Adrenal gland (tissue), 12 donors: Measurements from ENCODE around the gene RFC1. TPM values are rescaled to one million over a fixed set of nuclear protein-coding genes. Genes with fewer than 3 reads are reported as not detected.
"Not testable (repeated sequence)": the region's sequence is repeated elsewhere in the genome, so short reads cannot be mapped to it uniquely, and the experiment has no call there.

Source experiments
- DNase-seq, 7 donors: peaks; one replicate each; pipeline ENCODE4 v3.0.0-alpha.2; 2019 to 2020
- H3K27ac ChIP-seq, 5 donors: fragments of 200-600 bp; sonication (generic) in 4 of 5; 1 replicate in 3 of 5; 2 replicates in 2 of 5; pipeline versions ENCODE4 v1.5.1 to v1.8.0; 2016 to 2020; ENCODE audit warnings: mild to moderate bottlenecking in 1 of 5
- H3K27me3 ChIP-seq: fragments of 200-600 bp; 2 replicates; pipeline ENCODE4 v1.8.0; 2021
- H3K36me3 ChIP-seq, 2 donors: fragments of 200-600 bp; replicated peaks in 1 of 2; 1 replicate in 1 of 2; 2 replicates in 1 of 2; pipeline versions ENCODE4 v1.5.1 to v1.8.0; 2018 to 2022
- H3K4me1 ChIP-seq, 2 donors: fragments of 200-600 bp; replicated peaks in 1 of 2; 1 replicate in 1 of 2; 2 replicates in 1 of 2; pipeline versions ENCODE4 v1.5.1 to v1.8.0; 2018 to 2021
- H3K4me3 ChIP-seq, 4 donors: fragments of 200-600 bp; sonication (generic) in 3 of 4; one replicate each; pipeline ENCODE4 v1.5.1; 2016 to 2018
- H3K9me3 ChIP-seq, 3 donors: fragments of 200-600 bp; sonication (generic) in 1 of 3; replicated peaks in 1 of 3; 1 replicate in 2 of 3; 2 replicates in 1 of 3; pipeline versions ENCODE4 v1.5.1 to v1.8.0; 2016 to 2021
- POLR2A ChIP-seq, 2 donors: fragments of 450-650 bp; IDR thresholded peaks; one replicate each; pipeline ENCODE4 v1.6.1; 2017; ENCODE audit warnings: antibody characterized with exemption in 2 of 2, mild to moderate bottlenecking in 2 of 2, moderate library complexity in 1 of 2
- WGBS, 4 donors: extraction: QIAGEN DNeasy Blood & Tissue Kit in 2 of 4; methylation state at CpG; one replicate each; pipeline versions ENCODE4 v1.1.5 to v1.1.7; 2013 to 2017; 5-methylcytosine and 5-hydroxymethylcytosine counted together
- intact Hi-C, 2 donors: fragments of 100-400 bp; cut with DNase I; formaldehyde crosslinking; loops; one replicate each; pipeline versions ENCODE4 v1.14.1 to v1.15.0; 2022 to 2023
- polyA plus RNA-seq, 3 donors: library from polyadenylated mRNA; stranded (reverse); fragments of 200-250 nt in 2 of 3; fragments of 350-450 nt in 1 of 3; fragmentation: Illumina TruSeq in 1 of 3; extraction: RNeasy Lipid Tissue Mini Kit (QIAGEN cat#74804) in 1 of 3; gene quantifications; one replicate each; pipeline ENCODE4 v1.2.3, GENCODE V29; 2013 to 2014
- total RNA-seq, 9 donors: library from RNA; depleted of rRNA in 4 of 9; stranded (reverse); fragments of >200 nt in 4 of 9; fragments of 120-200 nt in 1 of 9; fragmentation: NEBNext Ultra II Directional in 1 of 9; extraction: Animal tissue kit (Norgen Biotek cat#: 25700) in 1 of 9; gene quantifications; one replicate each; pipeline versions ENCODE4 v1.1.0 to v1.2.4, GENCODE V29; 2013 to 2023
- TF ChIP-seq, protein P1 (sequence below), 6 experiments: fragments of 450-650 bp in 4 of 6; fragments of 200-600 bp in 2 of 6; sonication (generic) in 1 of 6; IDR thresholded peaks; 1 replicate in 5 of 6; 2 replicates in 1 of 6; pipeline versions ENCODE4 v1.5.1 to v1.8.0; 2016 to 2021; ENCODE audit warnings: antibody characterized with exemption in 6 of 6, mild to moderate bottlenecking in 2 of 6, moderate library complexity in 1 of 6
- donor health status: healthy with polysubstance abuse.
- donor health status: Bipolar disorder and iron deficiency.
- donor health status: DM: yes; HTN: yes; CAD: no.
- donor health status: DM: no; HTN: no; CAD: no.
- donor health status: DM: no; HTN: no; CAD: no.
- donor health status: DM: yes; HTN: yes; CAD: no.

RFC1 gene
- total and polyA plus RNA-seq, 12 donors: 13.0 to 137 (median 52.6) TPM

DNA sequence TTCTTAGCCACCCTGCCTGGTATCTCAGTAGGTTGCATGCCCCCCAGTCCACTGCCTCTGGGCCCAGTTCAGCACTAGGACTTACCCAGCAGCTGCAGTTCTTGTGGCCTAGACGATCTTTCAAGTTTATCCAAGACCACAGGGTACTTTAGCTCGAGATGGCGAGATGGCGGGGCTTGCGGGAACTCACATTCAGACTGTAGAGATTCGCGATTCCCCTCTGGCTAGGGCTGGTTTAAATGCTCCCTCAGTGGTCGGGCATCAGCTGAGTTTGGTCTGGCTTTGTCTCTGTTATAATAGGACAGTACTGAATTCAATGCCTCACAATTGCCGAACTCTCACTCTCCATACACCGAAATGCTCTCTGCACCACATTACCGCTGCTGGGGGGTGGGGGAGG is 18.4 kb upstream of the RFC1 start:
- Histone ChIP-seq H3K9me3 (no peaks in the 10 kb centered on the region), H3K27ac (no peak overlapping the region), H3K4me3 (no peak overlapping the region), H3K36me3 (no peaks in the 10 kb centered on the region), H3K27me3 (no peaks in the 10 kb centered on the region), H3K4me1 (no peaks in the 10 kb centered on the region)
- WGBS, 4 donors: 88 to 93% (median 92%) methylated on average over 11 of the region's 11 CpGs
- no peak for DNase-seq
- intact Hi-C loops: no loop called here
- TF ChIP-seq, protein P1, sequence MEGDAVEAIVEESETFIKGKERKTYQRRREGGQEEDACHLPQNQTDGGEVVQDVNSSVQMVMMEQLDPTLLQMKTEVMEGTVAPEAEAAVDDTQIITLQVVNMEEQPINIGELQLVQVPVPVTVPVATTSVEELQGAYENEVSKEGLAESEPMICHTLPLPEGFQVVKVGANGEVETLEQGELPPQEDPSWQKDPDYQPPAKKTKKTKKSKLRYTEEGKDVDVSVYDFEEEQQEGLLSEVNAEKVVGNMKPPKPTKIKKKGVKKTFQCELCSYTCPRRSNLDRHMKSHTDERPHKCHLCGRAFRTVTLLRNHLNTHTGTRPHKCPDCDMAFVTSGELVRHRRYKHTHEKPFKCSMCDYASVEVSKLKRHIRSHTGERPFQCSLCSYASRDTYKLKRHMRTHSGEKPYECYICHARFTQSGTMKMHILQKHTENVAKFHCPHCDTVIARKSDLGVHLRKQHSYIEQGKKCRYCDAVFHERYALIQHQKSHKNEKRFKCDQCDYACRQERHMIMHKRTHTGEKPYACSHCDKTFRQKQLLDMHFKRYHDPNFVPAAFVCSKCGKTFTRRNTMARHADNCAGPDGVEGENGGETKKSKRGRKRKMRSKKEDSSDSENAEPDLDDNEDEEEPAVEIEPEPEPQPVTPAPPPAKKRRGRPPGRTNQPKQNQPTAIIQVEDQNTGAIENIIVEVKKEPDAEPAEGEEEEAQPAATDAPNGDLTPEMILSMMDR (IDR thresholded peaks at IDR 0.05): no peak
- TF ChIP-seq POLR2A (IDR thresholded peaks at IDR 0.05): no peak

DNA sequence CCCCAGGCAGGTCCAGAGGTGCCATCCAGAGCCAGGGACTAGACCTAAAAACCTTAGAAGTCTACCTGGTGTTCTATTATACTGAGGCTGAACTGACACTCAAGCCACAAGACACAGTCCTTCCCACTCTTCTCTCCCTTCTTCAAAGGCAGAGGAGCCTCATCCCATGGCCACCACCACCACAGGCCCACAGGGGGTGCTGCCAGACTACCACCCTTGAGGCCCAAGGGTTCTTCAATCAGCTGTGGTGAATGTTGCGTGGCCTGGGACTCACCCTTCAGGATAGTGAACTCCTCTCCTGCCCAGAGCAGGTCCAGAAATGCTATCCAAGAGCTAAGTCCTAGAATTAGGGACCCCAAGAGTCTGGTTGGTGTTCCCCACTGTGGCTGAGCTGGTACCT is 17.5 kb upstream of the RFC1 start:
- 96 to 100% (median 100%) methylated on average over 1 of the region's 1 CpG for WGBS, 4 donors
- DNase-seq: no peak
- no peaks in the 10 kb centered on the region for H3K27me3 ChIP-seq

GRCh38 chr4:39375478-39375877 is 9.3 kb upstream of the RFC1 start:
- Histone ChIP-seq H3K27me3 (no peaks in the 10 kb centered on the region), H3K27ac (no peak overlapping the region), H3K36me3 (no peaks in the 10 kb centered on the region), H3K4me3 (no peak overlapping the region), H3K4me1 (no peaks in the 10 kb centered on the region), H3K9me3 (no peaks in the 10 kb centered on the region)
- intact Hi-C loops: loop anchor here in 1 of 2 donors (10.0 kb wide), 1 partner anchor 69 kb away; no protein-coding TSS in a partner anchor
- no peak for DNase-seq
- TF ChIP-seq, protein P1 (IDR thresholded peaks at IDR 0.05): no peak
- TF ChIP-seq POLR2A (IDR thresholded peaks at IDR 0.05): no peak
- WGBS, 4 donors: 58 to 72% (median 68%) methylated on average over 4 of the region's 4 CpGs

More for the DNA sequence above, 17.5 kb upstream of the RFC1 start:
- intact Hi-C loops: no loop called here
- TF ChIP-seq, protein P1 (IDR thresholded peaks at IDR 0.05): no peak
- TF ChIP-seq POLR2A (IDR thresholded peaks at IDR 0.05): no peak
- Histone ChIP-seq H3K9me3 (no peaks in the 10 kb centered on the region), H3K27ac (no peak overlapping the region), H3K4me3 (no peak overlapping the region), H3K4me1 (no peaks in the 10 kb centered on the region), H3K36me3 (no peaks in the 10 kb centered on the region)

- not testable (repeated sequence) for H3K4me1 ChIP-seq, H3K36me3 ChIP-seq, H3K27ac ChIP-seq, H3K4me3 ChIP-seq, DNase-seq, H3K9me3 ChIP-seq, H3K27me3 ChIP-seq
- intact Hi-C loops: loop anchor here in 1 of 2 donors (10.0 kb wide), 1 partner anchor 74 kb away; no protein-coding TSS in a partner anchor
- WGBS, 4 donors: 80 to 90% (median 88%) methylated on average over 3 to 6 of the region's 6 CpGs
Observed at GRCh38 chr4:39371209-39371608, 5.0 kb upstream of the RFC1 start.

DNA sequence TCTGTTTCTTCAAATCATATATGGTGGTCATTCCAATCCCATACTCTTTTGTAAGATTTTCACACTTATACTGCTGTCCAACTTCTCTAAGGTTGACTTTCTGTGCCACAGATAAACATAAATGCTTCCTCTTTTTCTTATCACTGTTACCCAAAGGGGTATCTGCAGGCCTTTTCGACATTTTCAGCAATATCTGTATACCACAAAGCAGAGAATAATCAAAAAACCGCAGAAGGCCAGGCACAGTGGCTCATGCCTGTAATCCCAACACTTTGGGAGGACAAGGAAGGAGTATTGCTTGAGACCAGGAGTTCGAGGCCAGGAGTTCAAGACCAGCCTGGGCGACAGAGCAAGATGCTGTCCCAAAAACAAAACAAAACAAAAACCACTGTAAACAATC is 3.1 kb upstream of the RFC1 start:
- Histone ChIP-seq H3K4me1 (peaks cover 6 to 13% of the 10 kb centered on the region in 2 donors), H3K27me3 (no peaks in the 10 kb centered on the region), H3K9me3 (no peaks in the 10 kb centered on the region), H3K4me3 (no peak overlapping the region), H3K36me3 (no peaks in the 10 kb centered on the region), H3K27ac (no peak overlapping the region)
- DNase-seq: no peak
- no peak for TF ChIP-seq POLR2A (IDR thresholded peaks at IDR 0.05)
- TF ChIP-seq, protein P1 (IDR thresholded peaks at IDR 0.05): no peak
- intact Hi-C loops: no loop called here
- WGBS, 4 donors: 49 to 74% (median 58%) methylated on average over 4 of the region's 4 CpGs
